GM12878 (cell line): ENCODE measurements around the gene NFAT5. TPM values are rescaled to one million over a fixed set of nuclear protein-coding genes. Genes with fewer than 3 reads are reported as not detected.

ENCODE experiments used
- ATAC-seq: fragments of 200-7000 bp; cut with Tn5 transposase; 3 replicates; pipeline ENCODE4 v1.9.1; 2020; ENCODE audit warnings: mild to moderate bottlenecking, moderate library complexity
- BruUV-seq: library from RNA; stranded (reverse); fragments of 400-500 nt; replicated peaks from 2 replicates; lab custom pipeline; 2021; lab: Mats Ljungman, UMichigan
- CTCF ChIA-PET: fragments of 300-600 bp; sonication (Branson Sonifier 250); formaldehyde crosslinking; extraction: SDS; loops from one replicate; lab custom pipeline; 2021; ENCODE audit warnings: inconsistent platforms; lab: Yijun Ruan, JAX
- POLR2A ChIA-PET: fragments of 350-600 bp; formaldehyde crosslinking; extraction: SDS; loops from one replicate; lab custom pipeline; 2021; ENCODE audit warnings: inconsistent platforms; lab: Charles Lee
- RAD21 ChIA-PET: fragments of 300-600 bp; sonication (Branson Sonifier 250); formaldehyde crosslinking; loops from one replicate; lab custom pipeline; 2023; ENCODE audit warnings: antibody characterized with exemption; ENCODE audit not compliant: unreplicated experiment; lab: Charles Lee
- SMC1A ChIA-PET: fragments of 300-600 bp; sonication (Branson Sonifier 250); formaldehyde crosslinking; loops from one replicate; lab custom pipeline; 2023; ENCODE audit not compliant: unreplicated experiment, uncharacterized antibody; lab: Charles Lee
- DNase-seq: peaks from one replicate; pipeline ENCODE4 v3.0.0-alpha.2; 2011; ENCODE audit warnings: low read depth, low spot score
- FAIRE-seq: peaks from 3 replicates; lab custom pipeline; 2011; peaks lifted over from hg19 to GRCh38; lab: Jason Lieb, UNC
- H2AFZ ChIP-seq: 2 replicates; pipeline ENCODE4 v1.6.0; 2011; ENCODE audit warnings: low read depth, low read length, control low read depth; ENCODE audit not compliant: control insufficient read depth
- H3K27ac ChIP-seq: 2 replicates; pipeline ENCODE4 v1.5.1; 2011; ENCODE audit warnings: control low read depth; ENCODE audit not compliant: control insufficient read depth, insufficient read depth
- H3K27me3 ChIP-seq, 2 experiments: replicated peaks in 1 of 2; 2 replicates each; pipeline versions ENCODE4 v1.6.0 to v1.6.1; 2011; ENCODE audit warnings: low read length in 1 of 2; ENCODE audit not compliant: control insufficient read depth in 2 of 2, insufficient read depth in 2 of 2
- H3K36me3 ChIP-seq, 2 experiments: 2 replicates each; pipeline ENCODE4 v1.5.1; 2011; ENCODE audit warnings: low read length in 1 of 2; ENCODE audit not compliant: control insufficient read depth in 2 of 2, insufficient read depth in 2 of 2
- H3K4me1 ChIP-seq: 2 replicates; pipeline ENCODE4 v1.6.1; 2011; ENCODE audit warnings: mild to moderate bottlenecking, low read length, moderate library complexity, mixed read lengths; ENCODE audit not compliant: control insufficient read depth, insufficient read depth
- H3K4me2 ChIP-seq: 2 replicates; pipeline ENCODE4 v1.6.0; 2011; ENCODE audit warnings: control low read depth; ENCODE audit not compliant: control insufficient read depth, insufficient read depth
- H3K4me3 ChIP-seq: fragments of 200-600 bp; sonication (generic); 2 replicates; pipeline ENCODE4 v1.5.1; 2016
- H3K79me2 ChIP-seq: 2 replicates; pipeline ENCODE4 v1.6.0; 2011; ENCODE audit warnings: low read length; ENCODE audit not compliant: control insufficient read depth, insufficient read depth
- H3K9ac ChIP-seq: 2 replicates; pipeline ENCODE4 v1.8.0; 2011; ENCODE audit warnings: low read length, control low read depth, mixed read lengths; ENCODE audit not compliant: control insufficient read depth, insufficient read depth
- H3K9me3 ChIP-seq: replicated peaks from 3 replicates; pipeline ENCODE4 v1.5.1; 2011; ENCODE audit warnings: mild to moderate bottlenecking, low read length; ENCODE audit not compliant: control insufficient read depth, insufficient read depth
- H4K20me1 ChIP-seq: 2 replicates; pipeline ENCODE4 v1.6.0; 2011; ENCODE audit not compliant: control insufficient read depth, insufficient read depth
- ATF2 ChIP-seq: IDR thresholded peaks from 2 replicates; pipeline ENCODE4 v1.6.1; 2012; ENCODE audit warnings: low read length, inconsistent platforms
- BHLHE40 ChIP-seq, 2 experiments: fragments of 450-650 bp in 1 of 2; IDR thresholded peaks; 2 replicates each; pipeline ENCODE4 v1.6.1; 2011 to 2017; ENCODE audit warnings: low read depth in 2 of 2, borderline replicate concordance in 1 of 2, improper control_type of control experiment in 1 of 2, low read length in 1 of 2, mild to moderate bottlenecking in 1 of 2
- BMI1 ChIP-seq: fragments of 450-650 bp; IDR thresholded peaks from 2 replicates; pipeline ENCODE4 v1.6.1; 2016; ENCODE audit warnings: mild to moderate bottlenecking, moderate library complexity, borderline replicate concordance
- EED ChIP-seq: sonication (generic); IDR thresholded peaks from 2 replicates; pipeline ENCODE4 v1.6.1; 2016; ENCODE audit warnings: antibody characterized with exemption, low read depth
- HDAC2 ChIP-seq: fragments of 200-600 bp; sonication (generic); IDR thresholded peaks from 2 replicates; pipeline ENCODE4 v1.6.1; 2017
- NFYA ChIP-seq: IDR thresholded peaks from 2 replicates; pipeline ENCODE4 v1.6.1; 2011; ENCODE audit warnings: low read depth, mild to moderate bottlenecking, low read length, improper control_type of control experiment, borderline replicate concordance
- NFYB ChIP-seq: IDR thresholded peaks from 2 replicates; pipeline ENCODE4 v1.6.1; 2011; ENCODE audit warnings: low read depth, mild to moderate bottlenecking, low read length, improper control_type of control experiment, moderate library complexity; ENCODE audit not compliant: insufficient read depth
- POLR2AphosphoS5 ChIP-seq: IDR thresholded peaks from 2 replicates; pipeline ENCODE4 v1.6.1; 2011; ENCODE audit warnings: mild to moderate bottlenecking, low read length, inconsistent platforms
- SIX5 ChIP-seq: IDR thresholded peaks from 2 replicates; pipeline ENCODE4 v1.6.1; 2011; ENCODE audit warnings: mild to moderate bottlenecking, low read depth, low read length, moderate library complexity; ENCODE audit not compliant: severe bottlenecking
- SMAD5 ChIP-seq: IDR thresholded peaks from 2 replicates; pipeline ENCODE4 v1.6.1; 2016; ENCODE audit warnings: antibody characterized with exemption, low read depth
- SMARCA5 ChIP-seq: fragments of 450-650 bp; IDR thresholded peaks from 2 replicates; pipeline ENCODE4 v1.6.1; 2017; ENCODE audit warnings: mild to moderate bottlenecking
- SMC3 ChIP-seq: IDR thresholded peaks from 2 replicates; pipeline ENCODE4 v1.6.1; 2011; ENCODE audit warnings: low read length, improper control_type of control experiment, borderline replicate concordance
- SREBF1 ChIP-seq: IDR thresholded peaks from 2 replicates; pipeline ENCODE4 v1.6.1; 2012; ENCODE audit warnings: mild to moderate bottlenecking, low read length
- TCF3 ChIP-seq: IDR thresholded peaks from 2 replicates; pipeline ENCODE4 v1.6.1; 2012; ENCODE audit warnings: low read depth, mild to moderate bottlenecking, low read length, borderline replicate concordance; ENCODE audit not compliant: insufficient read depth
- USF2 ChIP-seq: IDR thresholded peaks from 2 replicates; pipeline ENCODE4 v1.6.1; 2011; ENCODE audit warnings: low read depth, low read length, improper control_type of control experiment, borderline replicate concordance
- WGBS: methylation state at CpG from one replicate; pipeline ENCODE4 v1.1.6; 2016; ENCODE audit warnings: low lambda C conversion rate; ENCODE audit not compliant: insufficient replicate concordance, insufficient coverage; ENCODE audit errors: missing lambda C conversion rate; 5-methylcytosine and 5-hydroxymethylcytosine counted together
- in situ Hi-C: fragments of 300-500 bp; cut with MboI; formaldehyde crosslinking; loops from 9 replicates; pipeline ENCODE4 v1.14.3; 2018; ENCODE audit warnings: mixed read lengths
- intact Hi-C: fragments of 100-400 bp; cut with micrococcal nuclease; formaldehyde crosslinking; loops from one replicate; pipeline ENCODE4 v1.14.2; 2022; ENCODE audit not compliant: unreplicated experiment
- polyA plus RNA-seq, 11 experiments: library from polyadenylated mRNA; depleted of rRNA in 4 of 11; unstranded in 6 of 11; stranded (reverse) in 5 of 11; fragments of >200 nt; fragmentation: Nextera tagmentation in 4 of 11; fragmentation: Illumina TruSeq in 1 of 11; extraction: Ambion mirVana in 4 of 11; extraction: Trizol in 1 of 11; gene quantifications; 1 replicate in 1 of 11; 2 replicates in 10 of 11; pipeline versions ENCODE4 v1.2.1 to v1.2.3, GENCODE V29; 2011 to 2016; ENCODE audit warnings: inconsistent platforms in 2 of 11, missing spikeins in 2 of 11, low read depth in 1 of 11
- total RNA-seq, 4 experiments: library from RNA; depleted of rRNA in 3 of 4; stranded (reverse); fragments of >200 nt in 3 of 4; fragmentation: Illumina TruSeq in 1 of 4; extraction: Trizol in 1 of 4; gene quantifications; 2 replicates each; pipeline versions ENCODE4 v1.2.1 to v1.2.3, GENCODE V29; 2013 to 2021
- TF ChIP-seq, protein P1 (sequence below): fragments of 450-650 bp; IDR thresholded peaks from 2 replicates; pipeline ENCODE4 v1.6.1; 2014; ENCODE audit warnings: mild to moderate bottlenecking
- TF ChIP-seq, protein P2 (sequence below): fragments of 450-650 bp; IDR thresholded peaks from 2 replicates; pipeline ENCODE4 v1.6.1; 2017; ENCODE audit warnings: low read depth, mild to moderate bottlenecking, moderate library complexity
- TF ChIP-seq, protein P3 (sequence below): IDR thresholded peaks from 2 replicates; pipeline ENCODE4 v1.6.1; 2011; ENCODE audit warnings: low read depth, mild to moderate bottlenecking, low read length, moderate library complexity, borderline replicate concordance; ENCODE audit errors: extremely low read depth

The NFAT5 gene
- total and polyA plus RNA-seq, 10 of the 15 experiments (the other 5 are each of a cell fraction or from before 2014, with no cell fraction given) = 0.58 to 31.5 (median 12.7) TPM

DNA sequence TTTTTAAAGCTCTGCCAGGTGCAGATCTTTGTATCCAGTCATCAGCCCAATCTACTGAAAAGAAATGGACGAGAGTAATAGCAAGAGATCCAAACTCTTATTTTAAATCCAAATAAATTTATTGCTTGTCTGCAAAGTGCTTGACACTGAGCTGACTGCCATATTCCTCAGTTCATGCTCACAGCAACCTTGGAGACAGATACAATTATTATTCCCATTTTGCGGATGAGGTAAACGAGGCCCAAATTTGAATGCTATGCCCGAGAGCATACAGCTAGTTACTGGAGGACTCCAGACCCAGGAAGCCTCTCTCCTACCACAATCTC is 188.3 kb downstream of the NFAT5 start:
- Histone ChIP-seq H3K27me3 (no peaks in the 10 kb centered on the region), H3K79me2 (peaks cover 41% of the 10 kb centered on the region), H3K4me3 (peak overlapping the region; percentile 93)
- in situ Hi-C loops = loop anchor here (5.0 kb wide), 1 partner anchor 357 kb away; no protein-coding TSS in a partner anchor
- SMC1A ChIA-PET = interaction anchor here (0.7 to 3.6 kb wide), 26 partner anchors 9 to 477 kb away, joined by 3 to 47 read pairs (median 4); partner anchors contain the start of genes NQO1, PDF and WWP2
- TF ChIP-seq BMI1 = no peak
- TF ChIP-seq NFYB = no peak
- TF ChIP-seq EED = no peak
- no peak for TF ChIP-seq NFYA
- no peak for TF ChIP-seq POLR2AphosphoS5
- no peak for TF ChIP-seq SMARCA5
- TF ChIP-seq ATF2 = no peak
- TF ChIP-seq TCF3 = no peak
- TF ChIP-seq SMAD5 = no peak
- TF ChIP-seq HDAC2 = no peak
- no peak for TF ChIP-seq SREBF1
- no peak for TF ChIP-seq BHLHE40 (IDR thresholded peaks at IDR 0.05; ENCODE audit: borderline replicate concordance in 1 of 2, low read depth in 2 of 2, low read length in 1 of 2)
- no peak for TF ChIP-seq USF2
- TF ChIP-seq SIX5 = no peak
- TF ChIP-seq SMC3 = no peak
- TF ChIP-seq, protein P1, sequence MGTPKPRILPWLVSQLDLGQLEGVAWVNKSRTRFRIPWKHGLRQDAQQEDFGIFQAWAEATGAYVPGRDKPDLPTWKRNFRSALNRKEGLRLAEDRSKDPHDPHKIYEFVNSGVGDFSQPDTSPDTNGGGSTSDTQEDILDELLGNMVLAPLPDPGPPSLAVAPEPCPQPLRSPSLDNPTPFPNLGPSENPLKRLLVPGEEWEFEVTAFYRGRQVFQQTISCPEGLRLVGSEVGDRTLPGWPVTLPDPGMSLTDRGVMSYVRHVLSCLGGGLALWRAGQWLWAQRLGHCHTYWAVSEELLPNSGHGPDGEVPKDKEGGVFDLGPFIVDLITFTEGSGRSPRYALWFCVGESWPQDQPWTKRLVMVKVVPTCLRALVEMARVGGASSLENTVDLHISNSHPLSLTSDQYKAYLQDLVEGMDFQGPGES = no peak
- TF ChIP-seq, protein P2, sequence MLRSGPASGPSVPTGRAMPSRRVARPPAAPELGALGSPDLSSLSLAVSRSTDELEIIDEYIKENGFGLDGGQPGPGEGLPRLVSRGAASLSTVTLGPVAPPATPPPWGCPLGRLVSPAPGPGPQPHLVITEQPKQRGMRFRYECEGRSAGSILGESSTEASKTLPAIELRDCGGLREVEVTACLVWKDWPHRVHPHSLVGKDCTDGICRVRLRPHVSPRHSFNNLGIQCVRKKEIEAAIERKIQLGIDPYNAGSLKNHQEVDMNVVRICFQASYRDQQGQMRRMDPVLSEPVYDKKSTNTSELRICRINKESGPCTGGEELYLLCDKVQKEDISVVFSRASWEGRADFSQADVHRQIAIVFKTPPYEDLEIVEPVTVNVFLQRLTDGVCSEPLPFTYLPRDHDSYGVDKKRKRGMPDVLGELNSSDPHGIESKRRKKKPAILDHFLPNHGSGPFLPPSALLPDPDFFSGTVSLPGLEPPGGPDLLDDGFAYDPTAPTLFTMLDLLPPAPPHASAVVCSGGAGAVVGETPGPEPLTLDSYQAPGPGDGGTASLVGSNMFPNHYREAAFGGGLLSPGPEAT = no peak
- TF ChIP-seq, protein P3, sequence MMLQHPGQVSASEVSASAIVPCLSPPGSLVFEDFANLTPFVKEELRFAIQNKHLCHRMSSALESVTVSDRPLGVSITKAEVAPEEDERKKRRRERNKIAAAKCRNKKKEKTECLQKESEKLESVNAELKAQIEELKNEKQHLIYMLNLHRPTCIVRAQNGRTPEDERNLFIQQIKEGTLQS = no peak
- TF ChIP-seq, all 136 proteins: peak for 0
- no peaks in the 10 kb centered on the region for H4K20me1 ChIP-seq
- H3K4me1 ChIP-seq = peaks cover 5% of the 10 kb centered on the region
- CTCF ChIA-PET = interaction anchor here (0.7 to 7.8 kb wide), 35 partner anchors 8 to 604 kb away, joined by 3 to 108 read pairs (median 4); partner anchors contain the start of gene NQO1
- H3K9me3 ChIP-seq = no peaks in the 10 kb centered on the region
- no peak for FAIRE-seq
- WGBS = 0% methylated on average over 4 of the region's 4 CpGs
- H3K9ac ChIP-seq = peak overlapping the region; percentile 100
- no peak; the same call in 2 of the 3 replicates for ATAC-seq
- DNase-seq = no peak
- BruUV-seq = no TSS peak
- intact Hi-C loops = loop anchor here (1.0 to 10.0 kb wide), 4 partner anchors 27 to 419 kb away; partner anchors contain the start of genes COG8, NIP7, NQO1 and PDF
- RAD21 ChIA-PET = interaction anchor here (0.8 to 3.0 kb wide), 21 partner anchors 9 to 370 kb away, joined by 3 to 51 read pairs (median 4); partner anchors contain the start of genes NQO1 and WWP2
- H3K4me2 ChIP-seq = peak overlapping the region; percentile 70
- peak overlapping the region; percentile 97 for H3K27ac ChIP-seq
- H3K36me3 ChIP-seq = peaks cover under 1 to 10% of the 10 kb centered on the region in 2 experiments; a peak in 2 of 4 replicates
- peak overlapping the region; percentile 93 for H2AFZ ChIP-seq
- POLR2A ChIA-PET = interaction anchor here (0.5 to 2.4 kb wide), 16 partner anchors 9 to 357 kb away, joined by 3 to 25 read pairs (median 4); partner anchors contain the start of genes NQO1 and WWP2
